GM18505 (cell line): ENCODE results near the gene GSE1.

Source experiments
- ATAC-seq: cut with Tn5 transposase; IDR thresholded peaks from one replicate; pipeline ENCODE4 v1.9.1; 2021; ENCODE audit not compliant: unreplicated experiment
- POLR2A ChIP-seq: IDR thresholded peaks from 4 replicates; pipeline ENCODE4 v1.6.1; 2011; ENCODE audit warnings: borderline replicate concordance; ENCODE audit not compliant: insufficient read depth, insufficient read length; ENCODE audit errors: extremely low read depth

Gene GSE1

DNA sequence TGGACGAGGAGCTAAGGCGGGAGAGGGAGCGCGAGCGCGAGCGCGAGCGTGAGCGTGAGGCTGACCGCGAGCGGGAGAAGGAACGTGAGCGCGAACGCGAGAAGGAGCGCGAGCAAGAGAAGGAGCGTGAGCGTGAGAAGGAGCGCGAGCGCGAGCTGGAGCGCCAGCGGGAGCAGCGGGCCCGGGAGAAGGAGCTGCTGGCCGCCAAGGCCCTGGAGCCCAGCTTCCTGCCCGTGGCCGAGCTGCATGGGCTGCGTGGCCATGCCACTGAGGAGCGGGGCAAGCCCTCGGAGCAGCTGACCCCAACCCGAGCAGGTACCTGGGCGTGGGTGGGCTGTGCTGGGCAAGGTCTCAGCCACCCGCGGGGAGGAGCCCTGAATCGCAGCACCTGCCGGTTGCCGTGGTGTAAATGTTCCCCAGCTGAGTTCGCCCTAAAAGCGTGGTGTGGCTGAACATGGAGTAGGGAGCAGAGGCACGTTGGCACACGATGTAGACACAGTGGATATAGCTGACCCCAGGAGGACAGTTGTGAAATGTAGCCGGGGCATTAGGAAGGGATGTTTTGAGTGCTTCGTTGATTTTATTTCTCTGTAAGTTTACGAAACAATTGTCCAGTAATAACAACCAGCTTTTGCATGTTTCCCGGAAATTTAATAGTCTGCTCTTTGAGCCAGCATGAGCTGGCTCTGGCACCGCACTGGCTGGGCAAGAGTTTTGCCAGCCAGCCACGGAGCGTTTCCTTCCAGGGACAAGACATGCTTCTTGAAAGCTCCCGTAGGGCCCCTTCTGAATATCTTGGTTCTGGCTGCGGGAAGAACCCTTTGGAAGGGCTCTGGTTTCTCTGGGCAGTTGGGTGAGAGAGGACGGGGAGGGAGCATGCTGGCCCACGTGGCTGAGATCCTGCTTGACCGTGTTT lies 43.5 kb downstream of the GSE1 start:
- ATAC-seq = no peak
- TF ChIP-seq POLR2A = no peak

DNA sequence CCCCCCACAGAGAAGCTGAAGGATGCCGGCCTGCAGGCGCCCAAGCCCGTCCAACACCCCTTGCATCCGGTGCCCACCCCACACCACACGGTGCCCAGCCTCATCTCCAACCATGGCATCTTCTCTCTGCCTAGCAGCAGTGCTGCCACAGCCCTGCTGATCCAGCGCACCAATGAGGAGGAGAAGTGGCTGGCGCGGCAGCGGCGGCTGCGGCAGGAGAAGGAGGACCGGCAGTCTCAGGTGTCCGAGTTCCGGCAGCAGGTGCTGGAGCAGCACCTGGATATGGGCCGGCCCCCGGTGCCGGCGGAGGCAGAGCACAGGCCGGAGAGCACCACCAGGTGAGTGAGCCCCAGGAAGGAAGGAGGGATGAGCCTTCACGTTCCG lies 44.1 kb downstream of the GSE1 start:
- no peak for TF ChIP-seq POLR2A
- no peak for ATAC-seq

- no peak for TF ChIP-seq POLR2A
- ATAC-seq = no peak
These were observed 44.9 kb downstream of the GSE1 start for GRCh38 chr16:85657996-85658395.

- ATAC-seq = no peak
- TF ChIP-seq POLR2A = no peak
These were observed 45.6 kb downstream of the GSE1 start for GRCh38 chr16:85658504-85659326.

- TF ChIP-seq POLR2A = no peak
- ATAC-seq = no peak
These were observed 46.2 kb downstream of the GSE1 start for GRCh38 chr16:85659336-85659735.

- no peak for TF ChIP-seq POLR2A
- no peak for ATAC-seq
These were observed 46.8 kb downstream of the GSE1 start for GRCh38 chr16:85659805-85660511.

DNA sequence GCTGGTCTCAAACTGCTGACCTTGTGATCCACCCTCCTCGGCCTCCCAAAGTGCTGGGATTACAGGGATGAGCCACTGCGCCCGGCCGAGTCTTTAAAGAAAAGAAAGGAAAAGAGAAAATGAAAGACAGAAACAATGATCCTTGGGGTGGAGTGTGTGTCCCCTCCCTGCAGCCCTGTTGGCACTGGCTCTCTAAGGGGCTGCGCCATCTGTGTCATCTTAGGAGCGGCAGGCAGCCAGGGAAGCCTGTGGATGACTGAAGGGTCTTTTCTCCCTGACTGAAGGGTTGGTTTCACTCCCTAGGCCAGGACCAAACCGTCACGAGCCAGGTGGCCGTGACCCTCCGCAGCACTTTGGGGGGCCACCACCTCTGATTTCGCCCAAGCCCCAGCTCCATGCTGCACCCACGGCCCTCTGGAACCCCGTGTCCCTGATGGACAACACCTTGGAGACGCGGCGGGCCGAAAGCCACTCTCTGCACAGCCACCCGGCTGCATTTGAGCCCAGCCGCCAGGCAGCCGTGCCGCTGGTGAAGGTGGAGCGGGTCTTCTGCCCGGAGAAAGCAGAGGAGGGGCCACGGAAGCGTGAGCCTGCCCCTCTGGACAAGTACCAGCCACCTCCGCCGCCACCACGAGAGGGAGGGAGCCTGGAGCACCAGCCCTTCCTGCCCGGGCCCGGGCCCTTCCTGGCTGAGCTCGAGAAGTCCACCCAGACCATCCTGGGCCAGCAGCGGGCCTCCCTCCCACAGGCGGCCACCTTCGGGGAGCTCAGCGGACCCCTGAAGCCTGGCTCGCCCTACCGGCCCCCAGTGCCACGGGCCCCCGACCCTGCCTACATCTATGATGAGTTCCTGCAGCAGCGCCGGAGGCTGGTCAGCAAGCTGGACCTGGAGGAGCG lies 48.0 kb downstream of the GSE1 start:
- TF ChIP-seq POLR2A = no peak
- ATAC-seq = no peak

GRCh38 chr16:85661740-85662481 lies 48.8 kb downstream of the GSE1 start:
- no peak for TF ChIP-seq POLR2A
- ATAC-seq = no peak

DNA sequence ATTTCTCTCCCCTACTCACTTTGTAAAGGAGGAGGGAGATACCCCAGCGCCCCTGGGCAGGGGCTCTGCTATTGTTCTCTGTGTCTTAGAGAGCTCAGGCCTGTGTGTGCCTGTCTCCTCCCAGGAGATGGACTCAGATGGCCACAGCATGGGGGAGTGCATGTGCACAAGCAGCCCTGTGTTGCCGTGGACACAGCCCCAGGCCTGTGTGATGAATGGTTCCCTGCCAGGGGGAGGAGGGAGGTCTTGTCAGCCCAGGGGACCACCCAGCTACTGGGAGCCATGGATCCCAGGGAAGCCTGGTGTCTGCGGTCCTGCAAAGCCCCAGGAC lies 49.3 kb downstream of the GSE1 start:
- ATAC-seq = no peak
- TF ChIP-seq POLR2A = no peak

- no peak for ATAC-seq
- no peak for TF ChIP-seq POLR2A
These were observed 50.1 kb downstream of the GSE1 start for GRCh38 chr16:85662976-85663830.

- ATAC-seq = no peak
- TF ChIP-seq POLR2A = no peak
These were observed 50.8 kb downstream of the GSE1 start for GRCh38 chr16:85663891-85664321.

DNA sequence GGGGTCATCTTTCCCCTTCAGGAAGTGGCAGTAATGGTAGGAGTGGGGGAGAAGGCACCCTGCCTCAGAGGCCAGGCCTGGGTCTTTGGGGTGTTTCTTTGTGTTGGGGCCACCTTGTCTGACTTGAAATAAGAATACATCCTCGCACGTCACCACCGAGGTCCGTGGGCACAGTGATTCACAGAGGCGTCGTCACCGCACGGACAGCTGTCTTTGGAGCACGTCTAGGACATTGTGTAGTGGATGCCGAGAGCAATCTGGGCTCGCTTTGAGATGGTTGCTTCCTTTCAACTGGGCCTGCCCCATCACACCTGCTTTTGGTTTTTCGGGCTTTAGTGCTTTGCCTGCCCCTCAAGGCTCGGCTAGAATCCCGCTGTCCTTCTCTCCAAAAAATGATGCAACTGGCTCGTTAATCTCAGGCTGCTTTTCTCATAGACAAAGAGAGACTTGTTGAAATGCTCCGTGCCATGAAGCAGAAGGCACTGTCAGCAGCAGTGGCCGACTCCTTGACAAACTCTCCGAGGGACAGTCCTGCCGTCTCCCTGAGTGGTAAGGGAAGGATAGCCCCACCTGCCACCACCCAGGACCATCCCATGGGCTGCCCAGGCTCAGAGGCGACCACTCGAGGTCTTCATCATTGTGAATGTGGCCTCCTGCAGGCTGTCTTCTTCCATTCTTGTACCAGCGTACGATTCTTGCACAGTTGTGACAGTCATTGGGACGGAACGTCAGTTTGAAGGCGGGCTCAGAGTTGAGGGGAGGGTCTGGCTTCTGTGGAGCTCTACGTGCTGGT lies 51.7 kb downstream of the GSE1 start:
- no peak for ATAC-seq
- TF ChIP-seq POLR2A = no peak
